HG03565 (cell line): ENCODE measurements around the gene TMEM139.

ENCODE experiments used
- ATAC-seq: cut with Tn5 transposase; IDR thresholded peaks from one replicate; pipeline ENCODE4 v1.9.1; 2021; ENCODE audit warnings: mild to moderate bottlenecking, moderate library complexity; ENCODE audit not compliant: unreplicated experiment

The TMEM139 gene

DNA sequence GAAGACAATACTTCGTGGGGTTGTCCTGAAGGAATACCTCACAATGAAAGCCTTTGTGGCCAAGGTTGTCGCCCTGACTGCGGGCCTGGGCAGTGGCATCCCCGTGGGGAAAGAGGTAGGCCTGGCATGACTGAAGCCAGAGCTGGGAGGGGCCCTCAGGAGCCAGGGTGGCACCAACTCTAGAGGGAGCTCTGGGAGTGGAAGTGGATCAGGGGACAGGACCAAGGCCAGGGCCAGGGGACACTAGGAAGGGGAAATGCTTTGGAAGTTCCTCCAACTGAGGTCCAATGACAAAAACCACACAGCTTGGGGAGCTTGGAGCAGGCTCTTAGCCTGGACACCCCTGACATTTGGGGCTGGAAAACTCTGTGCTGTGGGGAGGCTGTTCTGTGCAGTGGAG is 37.0 kb downstream of the TMEM139 start:
- ATAC-seq, result no peak

GRCh38 chr7:143322760-143323633 is 38.2 kb downstream of the TMEM139 start:
- no peak for ATAC-seq

GRCh38 chr7:143323653-143324052 is 38.9 kb downstream of the TMEM139 start:
- no peak for ATAC-seq

DNA sequence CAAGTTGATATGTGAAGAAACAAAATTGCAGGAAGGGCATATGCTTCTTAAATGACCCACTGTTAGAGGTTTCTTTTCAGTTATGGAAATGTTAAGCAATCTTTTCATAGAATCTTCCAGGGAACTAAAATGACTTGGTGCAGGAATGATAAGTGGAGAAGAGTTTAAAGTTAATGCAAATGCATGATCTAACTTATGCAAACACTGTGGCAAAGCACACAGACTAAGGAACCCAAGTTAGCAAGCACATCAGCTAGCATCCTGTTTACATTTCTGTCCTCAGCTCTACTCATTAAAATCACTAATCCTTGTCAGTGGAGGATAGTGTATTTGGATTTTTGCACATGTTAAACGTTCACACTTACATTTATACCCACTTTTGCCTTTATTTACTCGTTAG is 40.5 kb downstream of the TMEM139 start:
- ATAC-seq, result peak; percentile 65

GRCh38 chr7:143327903-143328302 is 43.1 kb downstream of the TMEM139 start:
- ATAC-seq, result peak; percentile 75

DNA sequence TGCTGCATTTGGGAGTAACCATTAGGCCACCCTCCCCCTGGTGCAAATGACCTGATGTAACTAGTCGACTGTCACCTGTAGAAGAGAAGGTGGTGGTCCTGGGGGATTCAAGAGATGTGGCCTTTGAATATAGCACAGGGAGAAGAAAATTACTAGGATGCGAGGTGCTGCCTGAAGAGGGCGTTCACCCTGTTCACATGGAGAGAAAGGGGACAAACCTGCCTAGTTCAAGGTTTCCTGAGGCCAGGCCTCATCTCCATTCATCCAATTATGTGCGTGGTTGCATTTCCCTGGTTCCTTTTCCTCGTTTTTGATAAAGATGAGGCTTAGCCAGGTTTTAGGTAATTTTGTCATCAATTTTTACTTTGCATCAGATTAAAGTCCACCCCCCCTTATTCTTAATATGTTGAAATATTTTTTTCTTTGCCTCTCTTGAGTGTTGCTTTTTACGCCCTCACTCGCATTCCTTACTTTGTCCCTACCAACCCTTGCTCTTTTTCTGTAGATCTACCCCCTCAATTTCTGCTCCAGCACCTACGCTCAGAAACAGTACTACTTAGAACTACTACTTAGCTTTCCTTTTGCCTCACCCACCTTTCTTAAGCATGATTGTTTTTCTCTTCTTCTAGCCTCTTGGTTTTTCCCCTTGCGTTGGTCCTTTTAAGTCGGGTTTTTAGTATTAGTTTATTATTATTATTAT is 44.9 kb downstream of the TMEM139 start:
- ATAC-seq, result no peak

GRCh38 chr7:143331179-143331801 is 46.5 kb downstream of the TMEM139 start:
- ATAC-seq, result no peak

DNA sequence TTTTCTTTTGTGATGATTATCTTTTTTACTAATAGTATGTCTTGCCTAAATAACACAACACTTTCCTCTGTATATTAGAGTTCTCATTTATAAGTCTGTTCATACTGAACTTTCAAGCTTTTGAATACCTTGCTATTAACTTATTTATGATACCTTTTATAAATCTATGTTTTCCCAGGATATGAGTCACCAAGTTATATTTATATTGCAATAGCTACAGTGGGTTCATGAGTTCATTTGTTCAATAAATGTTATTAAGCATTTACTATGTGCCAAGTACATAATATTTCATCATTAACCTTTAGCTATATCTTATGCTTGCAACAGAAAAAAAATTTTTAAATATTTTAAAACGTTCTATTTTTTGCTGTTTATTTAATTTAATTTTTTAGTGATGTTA is 49.5 kb downstream of the TMEM139 start:
- ATAC-seq, result no peak

- no peak for ATAC-seq
Observed at GRCh38 chr7:143337216-143337615, 52.5 kb downstream of the TMEM139 start.
